ENCODE data around the gene PLCL2. TPM values are rescaled to one million over a fixed set of nuclear protein-coding genes. Genes with fewer than 3 reads are reported as not detected.
A peak's percentile ranks its signal among the peaks of the same experiment; 100 is the strongest.

The PLCL2 gene
- total and polyA plus RNA-seq, 11 donors: 10.4 to 80.9 (median 53.0) TPM

DNA sequence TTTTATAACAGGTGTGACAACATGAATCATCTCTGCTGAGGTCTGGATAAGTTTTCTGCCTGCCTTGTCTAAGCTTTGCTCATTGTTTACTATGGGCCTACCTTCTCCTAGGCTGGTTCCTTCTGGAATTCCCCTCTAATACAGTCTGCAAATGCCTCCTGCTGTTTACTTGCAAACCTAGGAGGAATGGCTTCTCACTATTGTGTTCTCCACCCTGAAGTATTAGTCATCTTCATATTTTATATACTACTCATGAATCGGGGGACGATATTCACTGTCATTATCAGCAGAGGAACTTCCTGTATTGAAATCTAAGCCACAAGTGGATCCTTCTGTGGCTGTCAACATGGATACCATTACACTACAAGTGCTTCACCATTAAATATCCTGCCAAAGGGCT, 154.8 kb downstream of the PLCL2 start:
- WGBS, 4 donors: 14 to 23% (median 19%) methylated on average over 2 of the region's 2 CpGs
- DNase-seq (no peak), ATAC-seq (peak in 3 of 4 donors; percentile 61 to 65 (median 65))
- H3K4me3 ChIP-seq: no peak overlapping the region
- no peaks in the 10 kb centered on the region for H3K27me3 ChIP-seq
- intact Hi-C loops (cut with DNase I): loop anchor here in 7 of 10 donors (5.0 to 10.0 kb wide), 6 partner anchors 98 to 437 kb away; partner anchors contain the start of genes PLCL2 (in 2 of the 7) and DAZL (in 1 of the 7)
- TF ChIP-seq POLR2A (IDR thresholded peaks at IDR 0.05): no peak
- TF ChIP-seq, protein P1, sequence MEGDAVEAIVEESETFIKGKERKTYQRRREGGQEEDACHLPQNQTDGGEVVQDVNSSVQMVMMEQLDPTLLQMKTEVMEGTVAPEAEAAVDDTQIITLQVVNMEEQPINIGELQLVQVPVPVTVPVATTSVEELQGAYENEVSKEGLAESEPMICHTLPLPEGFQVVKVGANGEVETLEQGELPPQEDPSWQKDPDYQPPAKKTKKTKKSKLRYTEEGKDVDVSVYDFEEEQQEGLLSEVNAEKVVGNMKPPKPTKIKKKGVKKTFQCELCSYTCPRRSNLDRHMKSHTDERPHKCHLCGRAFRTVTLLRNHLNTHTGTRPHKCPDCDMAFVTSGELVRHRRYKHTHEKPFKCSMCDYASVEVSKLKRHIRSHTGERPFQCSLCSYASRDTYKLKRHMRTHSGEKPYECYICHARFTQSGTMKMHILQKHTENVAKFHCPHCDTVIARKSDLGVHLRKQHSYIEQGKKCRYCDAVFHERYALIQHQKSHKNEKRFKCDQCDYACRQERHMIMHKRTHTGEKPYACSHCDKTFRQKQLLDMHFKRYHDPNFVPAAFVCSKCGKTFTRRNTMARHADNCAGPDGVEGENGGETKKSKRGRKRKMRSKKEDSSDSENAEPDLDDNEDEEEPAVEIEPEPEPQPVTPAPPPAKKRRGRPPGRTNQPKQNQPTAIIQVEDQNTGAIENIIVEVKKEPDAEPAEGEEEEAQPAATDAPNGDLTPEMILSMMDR (IDR thresholded peaks at IDR 0.05): peak in 1 of 12 donors; percentile 12
- peak overlapping the region in 9 of 12 donors; percentile 2 to 65 (median 51) for H3K27ac ChIP-seq
- peaks cover 0 to 24% (median 9%) of the 10 kb centered on the region in 9 donors for H3K36me3 ChIP-seq
- peaks cover 0 to 49% (median 16%) of the 10 kb centered on the region in 12 donors for H3K4me1 ChIP-seq
- no peaks in the 10 kb centered on the region for H3K9me3 ChIP-seq

DNA sequence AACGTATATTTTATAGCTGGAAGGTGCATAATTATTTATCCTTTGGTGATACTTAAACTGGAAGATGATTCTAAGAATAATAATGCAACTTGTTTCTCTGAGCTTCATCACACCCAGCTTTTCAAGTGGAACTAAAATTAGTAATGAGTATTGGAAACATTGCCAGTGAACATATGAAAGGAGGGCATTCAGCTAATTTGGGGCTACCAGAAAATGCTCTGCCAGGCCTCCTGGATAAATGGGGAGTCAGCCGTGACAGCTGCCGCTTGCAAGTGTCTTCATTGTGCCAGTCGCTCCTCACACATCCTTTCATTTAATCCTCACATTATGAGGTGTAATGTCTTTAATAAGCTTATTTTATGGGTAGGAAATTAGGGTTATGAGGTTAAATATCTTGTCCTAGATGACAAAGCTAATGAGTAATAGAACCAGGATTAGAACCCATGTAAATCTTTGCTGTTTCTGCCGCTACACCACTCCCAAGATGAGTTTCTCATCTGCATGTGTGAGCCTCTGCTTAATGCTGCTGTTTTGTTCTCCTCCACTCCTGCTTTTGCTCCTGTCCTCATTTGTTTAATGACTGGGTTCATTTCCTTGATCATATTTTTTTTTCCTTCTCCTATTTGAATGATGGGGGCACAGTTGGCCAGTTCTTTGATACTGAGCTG, 155.7 kb downstream of the PLCL2 start:
- 53 to 66% (median 58%) methylated on average over 5 of the region's 5 CpGs for WGBS, 4 donors
- intact Hi-C loops (cut with DNase I): loop anchor here in 2 of 10 donors (10.0 kb wide), 2 partner anchors 114 to 194 kb away; no protein-coding TSS in a partner anchor

DNA sequence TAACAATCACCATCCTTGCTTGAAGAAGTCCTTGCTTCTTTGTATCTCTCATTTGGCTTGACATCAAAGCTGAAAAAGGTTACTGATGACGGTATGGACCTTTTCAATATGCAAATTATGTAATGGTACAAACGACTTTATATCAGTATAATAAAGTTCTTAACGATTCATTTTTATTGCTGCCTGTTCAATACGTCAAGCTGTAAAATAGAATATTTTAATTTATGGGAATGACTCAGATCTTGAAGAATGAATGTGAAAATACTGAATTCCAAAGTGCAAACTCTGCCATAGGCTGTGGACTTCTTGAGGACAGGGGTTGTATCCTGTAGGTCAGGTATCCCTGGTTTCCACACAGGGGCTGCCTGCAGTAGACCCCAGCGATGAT, 156.2 kb downstream of the PLCL2 start:
- 75 to 85% (median 83%) methylated on average over 5 of the region's 5 CpGs for WGBS, 4 donors
- Histone ChIP-seq H3K27me3 (no peaks in the 10 kb centered on the region), H3K9me3 (no peaks in the 10 kb centered on the region), H3K4me1 (peaks cover 0 to 49% (median 16%) of the 10 kb centered on the region in 12 donors), H3K27ac (peak overlapping the region in 7 of 12 donors; percentile 27 to 65 (median 53)), H3K4me3 (no peak overlapping the region), H3K36me3 (peaks cover 0 to 29% (median 9%) of the 10 kb centered on the region in 9 donors)
- intact Hi-C loops (cut with DNase I): loop anchor here in 2 of 10 donors (10.0 kb wide), 2 partner anchors 114 to 194 kb away; no protein-coding TSS in a partner anchor
- no peak for ATAC-seq
- TF ChIP-seq, protein P1 (IDR thresholded peaks at IDR 0.05): no peak
- TF ChIP-seq POLR2A (IDR thresholded peaks at IDR 0.05): no peak
- no peak for DNase-seq

More for the DNA sequence above, 155.7 kb downstream of the PLCL2 start:
- H3K27me3 ChIP-seq: no peaks in the 10 kb centered on the region
- peak overlapping the region in 8 of 12 donors; percentile 27 to 65 (median 52) for H3K27ac ChIP-seq
- peaks cover 0 to 49% (median 16%) of the 10 kb centered on the region in 12 donors for H3K4me1 ChIP-seq
- H3K9me3 ChIP-seq: no peaks in the 10 kb centered on the region
- ATAC-seq: peak; percentile 49 to 63 (median 54)
- TF ChIP-seq, protein P1 (IDR thresholded peaks at IDR 0.05): no peak
- no peak for TF ChIP-seq POLR2A (IDR thresholded peaks at IDR 0.05)
- peak overlapping the region in 1 of 12 donors; percentile 2 for H3K4me3 ChIP-seq
- DNase-seq: no peak
- H3K36me3 ChIP-seq: peaks cover 0 to 24% (median 9%) of the 10 kb centered on the region in 9 donors

DNA sequence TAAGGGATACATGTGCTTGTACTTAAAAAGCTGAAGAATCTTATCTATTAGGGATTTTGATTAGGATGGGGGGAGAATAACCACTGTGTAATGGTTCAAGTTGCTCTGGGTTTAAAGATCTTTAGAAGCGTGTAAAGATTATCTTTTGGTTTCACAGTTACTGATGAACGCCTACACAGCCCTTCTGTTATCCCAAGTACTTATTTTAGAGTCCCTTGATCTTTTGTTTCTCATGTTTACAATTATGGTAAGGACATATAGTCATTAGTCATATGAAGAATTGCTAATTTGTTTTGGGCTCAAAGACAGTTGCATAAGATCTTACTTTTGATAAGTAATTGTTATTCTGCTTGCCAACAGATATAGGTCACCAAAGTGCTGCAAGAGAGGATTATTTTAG, 160.1 kb downstream of the PLCL2 start:
- intact Hi-C loops (cut with DNase I): loop anchor here in 2 of 10 donors (10.0 kb wide), 2 partner anchors 110 to 190 kb away; no protein-coding TSS in a partner anchor
- H3K4me3 ChIP-seq: no peak overlapping the region
- no peak for ATAC-seq
- peaks cover 0 to 11% (median 0%) of the 10 kb centered on the region in 12 donors for H3K9me3 ChIP-seq
- no peak overlapping the region for H3K27ac ChIP-seq
- H3K27me3 ChIP-seq: no peaks in the 10 kb centered on the region
- 58 to 71% (median 69%) methylated on average over 2 of the region's 2 CpGs for WGBS, 4 donors
- TF ChIP-seq, protein P1 (IDR thresholded peaks at IDR 0.05): no peak
- no peak for TF ChIP-seq POLR2A (IDR thresholded peaks at IDR 0.05)
- DNase-seq: no peak
- H3K4me1 ChIP-seq: peaks cover 0 to 30% (median 7%) of the 10 kb centered on the region in 12 donors
- peaks cover 0 to 53% (median 19%) of the 10 kb centered on the region in 9 donors for H3K36me3 ChIP-seq
